Measurements from ENCODE around the gene SLC16A6. TPM values are rescaled to one million over a fixed set of nuclear protein-coding genes. Genes with fewer than 3 reads are reported as not detected.
"Not testable (repeated sequence)": the region's sequence is repeated elsewhere in the genome, so short reads cannot be mapped to it uniquely, and the experiment has no call there.

SLC16A6 gene, protein sequence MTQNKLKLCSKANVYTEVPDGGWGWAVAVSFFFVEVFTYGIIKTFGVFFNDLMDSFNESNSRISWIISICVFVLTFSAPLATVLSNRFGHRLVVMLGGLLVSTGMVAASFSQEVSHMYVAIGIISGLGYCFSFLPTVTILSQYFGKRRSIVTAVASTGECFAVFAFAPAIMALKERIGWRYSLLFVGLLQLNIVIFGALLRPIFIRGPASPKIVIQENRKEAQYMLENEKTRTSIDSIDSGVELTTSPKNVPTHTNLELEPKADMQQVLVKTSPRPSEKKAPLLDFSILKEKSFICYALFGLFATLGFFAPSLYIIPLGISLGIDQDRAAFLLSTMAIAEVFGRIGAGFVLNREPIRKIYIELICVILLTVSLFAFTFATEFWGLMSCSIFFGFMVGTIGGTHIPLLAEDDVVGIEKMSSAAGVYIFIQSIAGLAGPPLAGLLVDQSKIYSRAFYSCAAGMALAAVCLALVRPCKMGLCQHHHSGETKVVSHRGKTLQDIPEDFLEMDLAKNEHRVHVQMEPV
- total RNA-seq, result 0.08 TPM
- long read RNA-seq, result 0 reads

GRCh38 chr17:68290955-68291835 is at the start of gene SLC16A6, which contains the start of gene ARSG:
TSS of gene SLC16A6 (minus strand) at chr17:68291127. CDS start at chr17:68278320, 12,807 bp downstream.
TSS of gene ARSG (plus strand) at chr17:68291495. CDS start at chr17:68307494, 15,999 bp downstream.
- Histone ChIP-seq H3K27me3 (ENCODE audit: low read depth) (peaks cover 46% of the 10 kb centered on the region), H3K4me1 (peaks cover 30% of the 10 kb centered on the region), H3K4me3 (peak within 1 kb of the TSS; percentile 81), H3K9me3 (replicated peaks) (no peaks in the 10 kb centered on the region), H3K27ac (replicated peaks) (peak within 1 kb of the TSS; percentile 74), H3K36me3 (no peaks in the 10 kb centered on the region)
- intact Hi-C loops (cut with micrococcal nuclease), result no loop called here
- TF ChIP-seq CTCF (IDR thresholded peaks at IDR 0.05; ENCODE audit: borderline replicate concordance), result no peak
- peak; percentile 36 for DNase-seq

- no peak overlapping the region for H3K27ac ChIP-seq (replicated peaks)
- no peaks in the 10 kb centered on the region for H3K27me3 ChIP-seq (ENCODE audit: low read depth)
- H3K4me3 ChIP-seq, result no peak overlapping the region
- TF ChIP-seq CTCF (IDR thresholded peaks at IDR 0.05; ENCODE audit: borderline replicate concordance), result no peak
- no peaks in the 10 kb centered on the region for H3K36me3 ChIP-seq
- H3K9me3 ChIP-seq (replicated peaks), result peaks cover 27% of the 10 kb centered on the region
- DNase-seq, result no peak
- H3K4me1 ChIP-seq, result no peaks in the 10 kb centered on the region
- intact Hi-C loops (cut with micrococcal nuclease), result no loop called here
Measured at GRCh38 chr17:68334393-68334792, 43.5 kb upstream of the SLC16A6 start.

DNA sequence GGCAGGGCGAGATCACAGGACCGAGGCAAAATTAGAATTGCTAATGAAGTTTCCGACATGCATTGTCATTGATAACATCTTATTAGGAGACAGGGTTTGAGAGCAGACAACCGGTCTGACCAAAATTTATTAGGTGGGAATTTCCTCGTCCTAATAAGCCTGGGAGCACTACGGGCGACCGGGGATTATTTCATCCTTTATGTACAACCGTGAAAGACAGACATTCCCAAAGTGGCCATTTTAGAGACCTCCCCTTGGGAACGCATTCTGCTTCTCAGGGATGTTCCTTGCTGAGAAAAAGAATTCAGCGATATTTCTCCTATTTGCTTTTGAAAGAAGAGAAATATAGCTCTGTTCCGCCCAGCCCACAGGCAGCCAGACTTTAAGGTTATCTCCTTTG is 41.0 kb upstream of the SLC16A6 start:
- H3K9me3 ChIP-seq (replicated peaks), result peaks cover 27% of the 10 kb centered on the region
- H3K36me3 ChIP-seq; H3K27me3 ChIP-seq (ENCODE audit: low read depth); H3K27ac ChIP-seq (replicated peaks); H3K4me1 ChIP-seq; H3K4me3 ChIP-seq; intact Hi-C loops (cut with micrococcal nuclease); DNase-seq: not testable (repeated sequence)

DNA sequence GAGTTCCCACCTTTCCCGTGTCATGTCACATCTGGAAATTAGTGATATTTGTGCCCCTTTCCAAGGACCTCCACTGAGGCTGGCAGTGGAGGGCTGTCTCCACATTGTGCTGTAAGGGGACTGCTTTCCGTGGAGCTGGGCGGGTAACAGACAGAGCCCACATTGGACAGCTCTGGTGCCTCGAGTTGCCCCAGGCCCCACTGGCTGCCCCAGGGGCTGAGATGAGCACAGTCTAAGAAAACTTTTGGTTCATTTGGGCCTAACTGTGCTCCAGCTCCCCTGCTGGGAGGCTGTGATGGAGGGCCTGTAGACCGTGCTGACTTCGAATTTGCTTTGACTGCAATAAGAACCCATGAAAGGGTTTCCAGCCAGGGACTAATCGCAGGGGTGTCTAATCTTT is 38.4 kb upstream of the SLC16A6 start:
- no peak for TF ChIP-seq CTCF (IDR thresholded peaks at IDR 0.05; ENCODE audit: borderline replicate concordance)
- no peaks in the 10 kb centered on the region for H3K36me3 ChIP-seq
- H3K27me3 ChIP-seq (ENCODE audit: low read depth), result no peaks in the 10 kb centered on the region
- H3K4me1 ChIP-seq, result no peaks in the 10 kb centered on the region
- H3K9me3 ChIP-seq (replicated peaks), result peaks cover 27% of the 10 kb centered on the region
- intact Hi-C loops (cut with micrococcal nuclease), result no loop called here
- no peak overlapping the region for H3K27ac ChIP-seq (replicated peaks)
- no peak for DNase-seq
- no peak overlapping the region for H3K4me3 ChIP-seq

DNA sequence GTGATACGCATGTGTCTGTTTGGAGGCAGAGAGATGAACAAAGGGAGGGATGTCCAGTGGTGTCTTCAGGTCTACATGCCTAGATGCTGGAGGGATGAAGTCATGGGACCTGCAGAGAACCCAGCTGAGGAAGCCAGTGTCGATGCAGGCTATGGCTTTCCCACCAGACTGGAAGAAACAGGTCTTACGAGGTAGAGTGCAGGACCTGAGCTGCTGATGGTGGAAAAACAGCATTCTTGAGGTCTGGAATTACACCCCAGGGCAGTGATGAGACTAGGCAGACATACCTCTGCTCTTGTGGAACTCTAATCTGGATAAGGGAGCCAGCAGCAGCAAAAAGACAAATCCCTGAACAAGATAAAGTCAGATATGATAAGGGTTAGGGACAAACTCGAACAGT is 37.7 kb upstream of the SLC16A6 start:
- intact Hi-C loops (cut with micrococcal nuclease), result no loop called here
- no peaks in the 10 kb centered on the region for H3K4me1 ChIP-seq
- no peaks in the 10 kb centered on the region for H3K36me3 ChIP-seq
- H3K9me3 ChIP-seq (replicated peaks), result peaks cover 27% of the 10 kb centered on the region
- no peak for DNase-seq
- no peak overlapping the region for H3K27ac ChIP-seq (replicated peaks)
- H3K27me3 ChIP-seq (ENCODE audit: low read depth), result no peaks in the 10 kb centered on the region
- no peak overlapping the region for H3K4me3 ChIP-seq
- TF ChIP-seq CTCF (IDR thresholded peaks at IDR 0.05; ENCODE audit: borderline replicate concordance), result no peak
